HepG2 (cell line): Measurements from ENCODE around the gene MRPL20. TPM values are rescaled to one million over a fixed set of nuclear protein-coding genes. Genes with fewer than 3 reads are reported as not detected.

ENCODE experiments used
- ESRRA ChIP-seq: sonication (generic); formaldehyde crosslinking; IDR thresholded peaks from 2 replicates; pipeline ENCODE4 v1.5.1; 2020; ENCODE audit warnings: mild to moderate bottlenecking, low read depth, missing genetic modification reagents
- HMGXB3 ChIP-seq: sonication (generic); formaldehyde crosslinking; IDR thresholded peaks from 2 replicates; pipeline ENCODE4 v1.4.0; 2020; ENCODE audit warnings: missing genetic modification reagents, borderline replicate concordance
- HNRNPLL ChIP-seq: fragments of 200-400 bp; formaldehyde crosslinking; IDR thresholded peaks from 2 replicates; pipeline ENCODE4 v1.6.1; 2017; ENCODE audit warnings: mild to moderate bottlenecking, low read depth, low read length; ENCODE audit not compliant: poor library complexity, severe bottlenecking
- KDM5B ChIP-seq: sonication (generic); formaldehyde crosslinking; IDR thresholded peaks from 2 replicates; pipeline ENCODE4 v1.4.0; 2020; ENCODE audit warnings: missing genetic modification reagents, mild to moderate bottlenecking, borderline replicate concordance
- KDM6A ChIP-seq: IDR thresholded peaks from 2 replicates; pipeline ENCODE4 v1.6.1; 2016; ENCODE audit warnings: low read depth
- MAX ChIP-seq: IDR thresholded peaks from 2 replicates; pipeline ENCODE4 v1.6.1; 2012; ENCODE audit warnings: inconsistent platforms
- MXD1 ChIP-seq: sonication (generic); formaldehyde crosslinking; IDR thresholded peaks from 2 replicates; pipeline ENCODE4 v1.4.0; 2020; ENCODE audit warnings: mild to moderate bottlenecking, missing genetic modification reagents
- NCOA2 ChIP-seq: sonication (generic); formaldehyde crosslinking; IDR thresholded peaks from 2 replicates; pipeline ENCODE4 v1.8.0; 2022; ENCODE audit warnings: inconsistent platforms
- TBX2 ChIP-seq: sonication (generic); formaldehyde crosslinking; IDR thresholded peaks from 2 replicates; pipeline ENCODE4 v1.5.0; 2020; ENCODE audit warnings: missing genetic modification reagents, mild to moderate bottlenecking, borderline replicate concordance
- THAP7 ChIP-seq: sonication (generic); formaldehyde crosslinking; IDR thresholded peaks from 2 replicates; pipeline ENCODE4 v1.8.1; 2023; ENCODE audit warnings: mild to moderate bottlenecking, missing genetic modification reagents
- TRIM22 ChIP-seq: fragments of 450-650 bp; IDR thresholded peaks from 2 replicates; pipeline ENCODE4 v1.6.1; 2017
- ZBTB20 ChIP-seq: sonication (generic); formaldehyde crosslinking; IDR thresholded peaks from 2 replicates; pipeline ENCODE4 v1.8.1; 2023; ENCODE audit warnings: missing genetic modification reagents, low read depth, mild to moderate bottlenecking, borderline replicate concordance
- ZBTB7B ChIP-seq: sonication (generic); formaldehyde crosslinking; IDR thresholded peaks from 2 replicates; pipeline ENCODE4 v1.4.0; 2020; ENCODE audit warnings: missing genetic modification reagents
- ZNF274 ChIP-seq: sonication (generic); formaldehyde crosslinking; IDR thresholded peaks from 2 replicates; pipeline ENCODE4 v1.5.1; 2020; ENCODE audit warnings: mild to moderate bottlenecking, missing genetic modification reagents
- ZNF558 ChIP-seq: sonication (generic); formaldehyde crosslinking; IDR thresholded peaks from 2 replicates; pipeline ENCODE4 v1.9.0; 2022; ENCODE audit warnings: mild to moderate bottlenecking, missing genetic modification reagents, borderline replicate concordance
- ZNF574 ChIP-seq: sonication (generic); formaldehyde crosslinking; IDR thresholded peaks from 2 replicates; pipeline ENCODE4 v1.4.0; 2020; ENCODE audit warnings: missing genetic modification reagents
- ZNF598 ChIP-seq: sonication (generic); formaldehyde crosslinking; IDR thresholded peaks from 2 replicates; pipeline ENCODE4 v1.5.1; 2020; ENCODE audit warnings: mild to moderate bottlenecking, missing genetic modification reagents, borderline replicate concordance
- ZSCAN22 ChIP-seq: sonication (generic); formaldehyde crosslinking; IDR thresholded peaks from 2 replicates; pipeline ENCODE4 v1.4.0; 2020; ENCODE audit warnings: mild to moderate bottlenecking, missing genetic modification reagents
- polyA plus RNA-seq, 8 experiments: library from polyadenylated mRNA; depleted of rRNA in 3 of 8; stranded (reverse) in 7 of 8; unstranded in 1 of 8; fragments of >200 nt; fragmentation: Illumina TruSeq in 4 of 8; extraction: Trizol in 4 of 8; gene quantifications; 2 replicates each; pipeline versions ENCODE4 v1.2.1 to v1.2.3, GENCODE V29; 2011 to 2016; ENCODE audit warnings: low read depth in 4 of 8, missing spikeins in 1 of 8, mixed read lengths in 1 of 8; ENCODE audit not compliant: insufficient read depth in 1 of 8
- total RNA-seq, 5 experiments: library from RNA; depleted of rRNA; stranded (reverse); fragments of >200 nt; fragmentation: Illumina TruSeq; extraction: Trizol; gene quantifications; 2 replicates each; pipeline ENCODE4 v1.2.3, GENCODE V29; 2016; ENCODE audit warnings: low read depth in 1 of 5

The MRPL20 gene
- total and polyA plus RNA-seq, 2 of the 13 experiments (the other 11 are each of a cell fraction or from before 2014, with no cell fraction given): 59.2 to 127 TPM

GRCh38 chr1:1358433-1359271 lies 48.4 kb downstream of the MRPL20 start, which contains the start of gene MXRA8 (continued):
- TF ChIP-seq ZNF598 (CRISPR knock-in tag) (no peak), MXD1 (peak; percentile 54; the same call in 1 of the 2 replicates), ZNF558 (0 out of 2 replicates have a peak, but pooled peaks have one; percentile 9), HMGXB3 (no peak), ESRRA (CRISPR knock-in tag) (no peak), TRIM22 (no peak), ZNF274 (CRISPR knock-in tag) (0 out of 2 replicates have a peak, but pooled peaks have one; percentile 50), ZBTB20 (peak; percentile 36; the same call in 1 of the 2 replicates), NCOA2 (peak; percentile 10; the same call in 1 of the 2 replicates), ZBTB7B (peak; percentile 81), THAP7 (CRISPR knock-in tag) (peak; percentile 68; the same call in 1 of the 2 replicates), MAX (peak; percentile 79), HNRNPLL (peak; percentile 57), KDM6A (CRISPR knock-in tag) (peak; percentile 53; the same call in 1 of the 2 replicates), TBX2 (CRISPR knock-in tag) (peak; percentile 52; the same call in 1 of the 2 replicates), ZNF574 (peak; percentile 61; the same call in 1 of the 2 replicates), KDM5B (CRISPR knock-in tag) (0 out of 2 replicates have a peak, but pooled peaks have one; percentile 12), ZSCAN22 (CRISPR knock-in tag) (peak; percentile 40; the same call in 1 of the 2 replicates)
